T follicular helper cell (primary cell): ENCODE data around the gene RAB1B.
"Not testable (repeated sequence)": the region's sequence is repeated elsewhere in the genome, so short reads cannot be mapped to it uniquely, and the experiment has no call there.

ENCODE experiments used
- DNase-seq: peaks from one replicate; pipeline ENCODE4 v3.0.0-alpha.2; 2020; ENCODE audit warnings: low read depth

Gene RAB1B

DNA sequence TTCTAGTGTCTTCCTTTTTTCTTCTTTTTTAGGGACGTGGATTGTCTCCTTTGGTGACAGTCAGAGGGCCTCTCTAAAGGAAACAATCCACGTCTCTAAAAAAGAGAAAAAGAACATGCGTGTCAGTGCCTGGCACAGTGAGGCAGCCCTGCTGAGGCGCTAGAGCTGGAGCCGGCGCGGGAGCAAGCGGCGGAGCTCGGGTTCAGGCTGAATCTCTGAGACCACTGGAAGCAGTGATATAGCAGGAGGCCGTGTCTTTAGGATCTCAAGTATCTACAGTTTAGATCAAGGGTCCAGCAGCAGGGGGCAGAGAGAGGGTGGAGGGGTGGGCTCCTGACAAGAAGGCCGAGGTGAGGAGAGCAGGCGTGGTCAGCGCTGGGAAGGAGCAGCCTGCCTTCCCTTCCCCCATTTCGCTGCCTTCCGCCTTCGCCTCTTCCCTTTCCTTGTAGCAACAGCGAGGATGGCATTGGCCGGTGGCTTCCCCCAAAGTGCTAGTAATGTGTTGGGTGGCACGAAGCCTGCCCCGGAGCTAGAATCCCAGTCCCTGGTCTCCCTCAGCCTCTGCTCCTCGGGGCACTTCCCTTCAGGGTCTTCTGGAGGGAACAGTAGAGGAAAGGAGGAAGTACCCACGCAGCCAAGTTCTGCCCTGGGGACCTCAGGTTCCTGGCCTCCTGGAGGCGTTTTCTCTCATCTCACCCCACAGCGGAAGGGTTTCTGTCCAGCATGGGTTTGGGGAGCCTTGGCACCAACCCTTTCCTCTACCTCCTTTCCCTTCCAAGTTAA is 28.2 kb upstream of the RAB1B start:
- no peak for DNase-seq

DNA sequence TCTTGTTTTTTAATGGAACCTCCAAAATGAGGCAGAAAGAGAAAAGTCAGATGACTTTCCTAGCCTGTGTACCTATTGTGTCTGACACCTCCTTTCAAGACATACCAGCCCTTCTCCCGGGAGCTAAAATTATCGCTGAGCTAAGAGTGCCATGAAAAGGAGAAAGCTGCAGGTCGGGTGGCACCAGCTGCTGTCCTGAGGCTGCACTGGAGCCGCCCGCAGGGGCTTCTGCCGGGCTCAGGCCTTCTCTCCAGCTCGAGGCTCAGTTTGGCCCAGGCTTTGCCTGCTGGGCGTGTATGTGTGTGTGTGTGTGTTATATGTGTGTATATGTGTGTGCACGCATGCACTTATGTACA is 27.7 kb upstream of the RAB1B start:
- no peak for DNase-seq

DNA sequence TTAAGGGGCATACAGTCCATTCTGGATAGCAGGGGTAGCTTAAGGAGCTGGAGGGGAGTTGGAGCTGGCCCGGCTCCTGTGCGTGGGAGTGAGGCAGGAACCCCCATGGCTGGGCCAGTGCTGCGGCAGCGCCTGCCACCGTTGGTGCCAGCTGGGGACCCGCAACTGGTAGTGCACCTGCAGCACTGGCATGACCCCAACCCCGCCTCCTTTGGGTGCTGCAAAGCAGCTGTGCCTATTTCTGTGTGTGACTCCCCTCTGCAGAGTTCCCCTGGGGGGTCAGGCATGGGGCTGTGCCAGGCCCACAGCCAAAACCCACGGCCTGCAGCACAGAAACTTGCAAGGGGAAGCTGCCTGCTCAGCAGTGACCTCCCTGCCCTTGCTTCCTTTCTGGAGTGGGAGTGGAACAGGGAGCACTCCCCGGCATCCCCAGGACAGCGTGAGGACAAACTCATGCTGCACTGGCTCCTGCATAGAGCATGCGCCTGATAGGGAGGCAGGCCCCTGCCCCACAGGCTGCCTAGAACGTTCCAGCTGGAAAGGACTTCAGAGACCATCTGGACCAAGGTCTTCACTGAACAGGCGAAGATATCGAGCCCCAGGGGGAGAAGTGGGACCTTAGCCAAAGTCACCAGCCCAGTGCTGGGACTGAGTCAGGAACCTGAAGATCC is 26.2 kb upstream of the RAB1B start:
- DNase-seq = no peak

DNA sequence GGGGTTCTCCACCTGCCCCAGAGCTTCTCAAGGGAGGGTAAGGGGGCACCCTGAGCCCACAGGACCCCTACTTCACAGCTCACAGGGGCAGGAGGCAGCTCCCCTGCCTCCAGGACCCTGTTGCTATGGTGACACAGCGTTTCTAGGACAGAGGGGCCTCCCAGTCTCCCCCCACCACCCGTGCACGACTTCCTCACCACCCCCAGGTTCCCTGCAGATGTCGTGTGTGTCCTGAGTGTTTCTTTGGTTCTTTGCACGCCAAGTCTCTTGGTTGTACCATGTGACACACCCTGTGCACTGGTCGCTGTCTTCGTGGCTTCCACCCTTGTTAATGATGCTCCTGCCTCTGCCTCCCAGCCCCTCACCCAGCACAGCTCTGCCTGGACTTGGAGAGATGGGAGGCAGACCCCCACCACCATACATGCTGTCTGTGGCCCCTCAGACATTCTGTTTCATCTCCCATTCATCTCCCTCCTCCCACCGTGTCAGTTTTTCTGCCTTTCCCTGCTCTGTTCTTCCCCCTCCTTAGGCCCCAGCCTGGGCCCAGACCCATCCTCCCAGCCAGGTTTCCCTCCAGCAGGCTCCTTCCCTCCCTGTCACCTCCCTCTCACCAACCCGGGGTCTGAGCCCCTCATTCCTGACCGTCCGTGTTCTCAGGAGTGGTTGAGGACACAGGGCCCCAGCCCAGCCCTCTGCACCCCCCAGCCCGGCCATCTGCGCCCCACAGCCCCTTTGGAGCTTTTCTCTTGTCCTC is 24.5 kb upstream of the RAB1B start:
- no peak for DNase-seq

DNA sequence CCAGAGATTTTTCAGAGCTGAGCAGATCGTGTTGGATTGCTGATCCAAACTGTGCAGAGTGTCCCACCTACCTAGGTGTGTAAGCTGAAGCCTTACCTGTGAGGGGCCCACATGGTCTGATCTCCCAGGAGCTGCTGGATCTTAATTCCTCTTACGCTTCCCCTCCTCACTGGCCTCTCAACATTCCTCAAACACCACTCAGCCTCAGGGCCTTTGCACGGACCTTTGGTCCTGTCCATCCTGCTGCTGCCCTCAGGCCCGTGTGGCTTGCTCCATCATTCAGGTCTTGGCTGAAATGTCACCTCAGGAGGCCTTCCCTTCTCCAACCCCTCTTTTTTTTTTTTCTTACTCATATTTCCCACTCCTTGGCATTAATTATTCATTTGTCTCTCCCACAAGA is 21.1 kb upstream of the RAB1B start:
- DNase-seq = no peak

DNA sequence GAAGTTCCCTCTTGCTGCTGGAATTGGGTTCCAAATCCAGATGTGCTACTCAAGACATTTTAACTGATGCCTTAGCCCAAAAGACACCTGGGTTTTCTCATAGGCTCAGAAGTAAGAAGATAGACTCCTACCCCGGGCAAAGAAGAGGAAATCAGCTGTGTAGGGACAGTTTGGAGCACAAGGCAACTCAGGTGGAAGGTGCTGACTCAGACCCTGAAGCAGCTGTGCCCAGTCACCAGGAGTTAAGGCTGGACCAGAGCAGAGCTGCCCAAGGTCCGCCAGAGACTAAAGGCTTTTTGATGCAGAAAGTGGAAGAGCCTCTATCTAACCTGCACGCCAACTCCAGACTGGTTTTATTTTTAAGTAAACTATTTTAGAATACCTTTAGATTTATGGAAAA is 20.6 kb upstream of the RAB1B start:
- DNase-seq = no peak

DNA sequence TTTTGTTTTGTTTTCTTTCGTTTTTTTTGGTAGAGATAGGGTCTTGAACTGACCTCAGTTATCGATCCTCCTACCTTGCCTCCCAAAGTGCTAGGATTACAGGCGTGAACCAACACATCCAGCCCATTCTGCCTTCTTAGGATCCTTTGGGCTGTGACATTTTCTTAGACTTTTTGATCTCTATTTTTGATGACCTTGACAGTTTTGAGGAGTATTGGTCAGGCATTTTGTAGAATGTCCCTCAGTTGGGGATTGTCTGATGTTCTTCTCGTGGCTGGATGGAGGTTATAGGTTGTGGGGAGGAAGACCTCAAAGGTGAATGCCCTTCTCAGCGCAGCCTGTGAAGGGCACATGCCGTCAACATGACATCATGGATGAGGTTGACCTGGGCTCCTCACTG is 19.5 kb upstream of the RAB1B start:
- DNase-seq = no peak

DNA sequence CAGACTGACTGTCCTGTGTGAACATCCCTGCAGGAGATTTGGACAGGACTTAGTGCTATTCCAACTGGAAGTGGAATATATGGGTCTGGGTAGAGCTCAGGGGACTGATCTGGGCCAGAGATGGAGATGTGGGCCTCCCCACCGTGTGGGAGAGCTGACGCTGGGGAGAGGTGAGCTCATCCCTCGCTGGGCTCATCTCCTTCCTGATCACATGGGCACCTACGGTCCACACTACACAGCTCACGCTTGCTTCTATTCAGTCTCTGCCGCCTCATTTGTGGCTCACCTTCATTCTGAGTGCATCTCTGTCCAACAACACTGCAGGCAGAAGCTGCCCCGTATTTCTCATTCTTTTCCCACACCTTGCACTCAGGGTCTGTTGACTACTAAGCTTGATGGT is 16.6 kb upstream of the RAB1B start:
- DNase-seq = no peak

DNA sequence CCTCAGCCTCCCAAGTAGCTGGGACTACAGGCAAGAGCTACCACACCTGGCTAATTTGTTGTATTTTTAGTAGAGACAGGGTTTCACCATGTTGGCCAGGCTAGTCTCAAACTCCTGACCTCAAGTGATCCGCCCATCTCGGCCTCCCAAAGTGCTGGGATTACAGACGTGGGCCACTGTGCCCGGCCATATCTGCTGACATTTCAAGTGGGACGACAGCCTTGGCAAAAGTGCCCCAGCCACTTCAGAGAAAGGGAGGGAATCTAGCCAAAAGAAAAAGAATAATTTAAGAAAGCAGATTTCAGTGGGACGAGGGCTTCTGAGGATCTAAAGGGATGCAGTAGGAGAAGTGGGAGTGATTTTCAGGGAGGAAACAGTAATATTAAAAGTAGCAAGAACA is 15.4 kb upstream of the RAB1B start:
- not testable (repeated sequence) for DNase-seq

DNA sequence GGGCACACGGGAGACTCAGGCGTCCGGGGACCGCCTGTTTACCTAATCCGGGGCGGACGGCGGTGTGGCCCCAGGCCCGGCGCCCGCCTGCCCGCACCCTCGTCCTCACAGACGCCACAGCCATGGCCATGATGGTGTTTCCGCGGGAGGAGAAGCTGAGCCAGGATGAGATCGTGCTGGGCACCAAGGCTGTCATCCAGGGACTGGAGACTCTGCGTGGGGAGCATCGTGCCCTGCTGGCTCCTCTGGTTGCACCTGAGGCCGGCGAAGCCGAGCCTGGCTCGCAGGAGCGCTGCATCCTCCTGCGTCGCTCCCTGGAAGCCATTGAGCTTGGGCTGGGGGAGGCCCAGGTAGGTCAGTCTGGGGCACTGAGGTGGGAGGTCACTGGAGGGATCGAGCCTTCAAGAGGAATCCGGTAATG is 10.0 kb upstream of the RAB1B start:
- DNase-seq = no peak

DNA sequence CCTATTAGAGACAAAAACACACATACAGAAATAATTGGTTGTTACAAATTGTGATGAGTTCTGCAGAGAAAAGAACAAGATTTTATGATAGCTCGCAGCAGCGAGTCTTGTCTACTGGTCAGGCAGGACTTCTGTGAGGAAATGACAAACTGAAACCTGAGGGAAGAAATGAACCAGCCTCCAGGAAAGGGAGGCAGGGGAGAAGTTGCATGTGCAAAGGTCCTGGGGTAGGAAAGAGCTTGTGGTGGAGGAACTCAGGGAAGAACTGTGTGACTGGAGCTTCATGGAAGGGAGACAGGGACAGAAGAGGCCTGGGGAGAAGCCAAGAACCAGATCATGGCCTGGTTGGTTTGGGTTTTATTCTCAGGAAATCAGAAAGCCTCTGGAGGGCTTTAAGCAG is 9.2 kb upstream of the RAB1B start:
- DNase-seq = no peak

DNA sequence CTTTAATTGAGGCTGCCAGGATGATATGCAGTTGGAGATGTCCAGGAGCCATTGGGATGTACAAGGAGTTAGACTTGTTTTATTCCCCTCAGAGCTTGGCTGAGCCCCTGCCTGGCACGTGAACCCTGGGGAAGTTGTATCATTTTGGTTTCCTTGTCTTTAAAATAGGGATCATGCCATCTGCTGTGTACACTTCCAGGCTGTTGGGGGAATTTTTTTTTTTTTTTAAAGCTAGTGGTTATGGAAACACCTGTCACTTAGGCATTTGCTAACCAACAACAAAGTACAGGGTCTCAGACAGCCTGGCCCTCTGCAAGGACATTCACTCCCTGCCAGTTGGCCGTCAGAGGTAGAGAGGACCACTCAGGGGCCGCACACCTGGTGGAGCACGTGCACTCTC is 8.5 kb upstream of the RAB1B start:
- DNase-seq = no peak

DNA sequence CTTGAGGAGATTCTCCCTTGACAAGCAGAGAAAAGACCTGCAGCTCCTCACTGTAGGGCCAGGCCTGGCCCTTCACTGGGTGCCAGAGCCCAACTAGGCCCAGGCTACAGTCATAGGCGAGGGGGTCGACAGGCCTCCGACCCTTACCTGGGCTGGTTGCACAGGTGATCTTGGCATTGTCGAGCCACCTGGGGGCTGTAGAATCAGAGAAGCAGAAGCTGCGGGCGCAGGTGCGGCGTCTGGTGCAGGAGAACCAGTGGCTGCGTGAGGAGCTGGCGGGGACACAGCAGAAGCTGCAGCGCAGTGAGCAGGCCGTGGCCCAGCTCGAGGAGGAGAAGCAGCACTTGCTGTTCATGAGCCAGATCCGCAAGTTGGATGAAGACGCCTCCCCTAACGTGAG is 6.9 kb upstream of the RAB1B start:
- no peak for DNase-seq

DNA sequence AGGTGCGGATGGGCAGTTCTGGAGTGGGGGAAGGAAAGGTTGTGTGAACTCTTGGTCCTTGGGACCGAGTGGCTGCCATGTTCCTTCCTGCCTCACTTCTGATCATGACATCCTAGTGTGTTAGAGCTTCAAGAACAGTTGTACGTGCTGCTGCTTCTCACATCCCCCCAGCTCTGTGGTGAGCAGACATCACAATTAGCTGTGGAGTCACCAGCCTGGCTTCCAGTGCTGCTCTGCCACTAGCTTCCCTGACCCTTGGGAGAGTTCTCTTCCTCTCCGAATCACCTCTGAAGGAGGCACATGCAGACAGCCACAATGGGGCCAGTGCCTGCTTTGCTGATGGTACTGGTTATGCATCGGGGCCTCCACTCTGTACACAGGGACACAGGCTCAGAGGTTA is 6.2 kb upstream of the RAB1B start:
- no peak for DNase-seq

DNA sequence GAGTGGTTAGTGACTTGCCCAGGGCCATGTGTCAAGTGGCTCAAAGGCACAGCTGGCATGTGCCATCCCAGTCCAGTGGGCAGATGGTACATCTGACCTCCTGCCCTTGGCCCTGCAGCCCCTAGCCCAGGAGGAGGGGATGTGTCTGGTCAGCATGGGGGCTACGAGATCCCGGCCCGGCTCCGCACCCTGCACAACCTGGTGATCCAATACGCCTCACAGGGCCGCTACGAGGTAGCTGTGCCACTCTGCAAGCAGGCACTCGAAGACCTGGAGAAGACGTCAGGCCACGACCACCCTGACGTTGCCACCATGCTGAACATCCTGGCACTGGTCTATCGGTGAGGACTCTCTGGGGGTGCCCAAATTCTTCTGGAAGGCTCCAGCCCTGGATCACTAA is 5.7 kb upstream of the RAB1B start:
- DNase-seq = no peak

DNA sequence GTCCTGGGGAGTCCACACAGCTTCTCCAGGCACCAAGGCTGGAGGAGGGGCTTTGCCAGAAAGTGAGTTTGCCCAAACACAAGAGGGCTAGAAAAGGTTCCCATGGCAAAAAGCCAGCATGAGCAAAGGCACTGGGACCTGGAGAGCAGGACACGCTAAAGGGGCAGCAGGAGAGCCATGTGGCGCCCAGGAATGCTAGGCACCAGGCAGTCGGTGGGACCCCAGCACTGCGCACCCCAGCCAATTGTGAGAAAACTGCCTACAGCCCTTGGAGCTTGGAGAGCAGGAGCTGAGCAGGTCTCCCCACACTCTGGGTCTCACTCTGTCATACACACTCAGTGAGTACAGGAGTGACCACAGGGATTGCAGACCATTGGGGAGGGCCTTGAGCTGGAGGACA is 5.2 kb upstream of the RAB1B start:
- DNase-seq = no peak

DNA sequence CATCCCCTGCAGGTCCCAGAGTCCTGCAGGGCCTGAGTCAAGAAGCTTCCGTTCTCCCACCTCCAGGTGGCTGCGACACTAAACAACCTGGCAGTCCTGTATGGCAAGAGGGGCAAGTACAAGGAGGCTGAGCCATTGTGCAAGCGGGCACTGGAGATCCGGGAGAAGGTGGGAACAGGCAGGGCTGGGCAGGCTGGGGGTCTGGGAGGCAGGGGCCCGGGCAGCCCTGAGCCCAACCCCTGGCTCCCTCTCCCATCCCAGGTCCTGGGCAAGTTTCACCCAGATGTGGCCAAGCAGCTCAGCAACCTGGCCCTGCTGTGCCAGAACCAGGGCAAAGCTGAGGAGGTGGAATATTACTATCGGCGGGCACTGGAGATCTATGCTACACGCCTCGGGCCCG is 4.7 kb upstream of the RAB1B start:
- DNase-seq = no peak

DNA sequence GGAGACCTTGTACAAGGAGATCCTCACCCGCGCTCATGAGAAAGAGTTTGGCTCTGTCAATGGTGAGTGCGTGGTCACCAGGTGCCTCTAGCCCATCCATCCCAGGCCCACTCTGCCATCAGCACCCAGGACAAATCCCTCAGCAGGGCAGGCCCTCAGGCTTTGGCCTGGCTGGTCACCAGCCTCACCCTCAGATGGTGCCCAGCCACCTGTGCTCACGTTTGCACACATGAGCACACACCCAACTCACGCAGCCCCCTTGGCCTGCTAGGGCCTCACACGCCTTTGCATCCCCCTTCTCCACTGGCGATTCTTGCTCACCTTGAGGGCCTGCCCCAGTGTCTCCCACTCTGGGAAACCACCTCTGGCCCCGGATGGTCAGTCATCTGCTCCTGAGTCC is 4.1 kb upstream of the RAB1B start:
- DNase-seq = no peak

DNA sequence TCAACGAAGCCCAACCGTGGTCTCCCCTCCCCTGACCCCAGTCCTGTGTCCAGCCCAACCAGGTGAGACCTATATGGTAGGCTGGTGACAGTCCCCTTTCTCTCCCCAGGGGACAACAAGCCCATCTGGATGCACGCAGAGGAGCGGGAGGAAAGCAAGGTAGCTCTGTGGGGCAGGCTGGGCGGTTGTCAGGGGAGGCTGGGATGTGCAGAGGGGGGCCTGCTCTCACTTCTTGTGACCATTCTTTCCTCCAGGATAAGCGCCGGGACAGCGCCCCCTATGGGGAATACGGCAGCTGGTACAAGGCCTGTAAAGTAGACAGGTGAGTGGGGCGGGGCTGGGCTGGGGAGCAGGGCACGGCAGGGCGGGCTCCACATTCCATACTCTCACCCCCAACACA is 3.5 kb upstream of the RAB1B start:
- DNase-seq = no peak

DNA sequence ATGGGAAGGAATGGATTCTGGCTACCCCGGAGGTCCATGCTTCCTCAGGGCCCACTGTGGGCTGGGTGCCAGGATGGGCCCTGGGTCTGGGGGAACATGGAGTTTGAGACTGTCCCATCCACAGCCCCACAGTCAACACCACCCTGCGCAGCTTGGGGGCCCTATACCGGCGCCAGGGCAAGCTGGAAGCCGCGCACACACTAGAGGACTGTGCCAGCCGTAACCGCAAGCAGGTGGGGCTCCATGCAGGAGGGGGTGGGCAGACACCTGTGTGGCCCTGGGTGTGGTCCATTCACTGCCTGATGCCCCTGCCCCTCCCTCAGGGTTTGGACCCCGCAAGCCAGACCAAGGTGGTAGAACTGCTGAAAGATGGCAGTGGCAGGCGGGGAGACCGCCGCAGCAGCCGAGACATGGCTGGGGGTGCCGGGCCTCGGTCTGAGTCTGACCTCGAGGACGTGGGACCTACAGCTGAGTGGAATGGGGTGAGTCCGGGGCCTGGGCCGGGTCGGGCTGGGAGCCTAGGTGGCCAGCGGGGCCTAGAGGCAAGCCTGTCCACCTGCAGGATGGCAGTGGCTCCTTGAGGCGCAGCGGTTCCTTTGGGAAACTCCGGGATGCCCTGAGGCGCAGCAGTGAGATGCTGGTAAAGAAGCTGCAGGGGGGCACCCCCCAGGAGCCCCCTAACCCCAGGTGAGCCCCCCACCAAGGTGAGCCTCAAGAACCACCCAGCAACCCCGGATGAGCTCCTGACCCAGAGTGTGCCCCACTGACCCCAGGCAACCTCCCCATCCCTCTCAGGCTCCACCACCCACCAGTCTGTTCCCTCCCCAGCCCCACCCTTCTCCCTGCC is 2.7 kb upstream of the RAB1B start:
- no peak for DNase-seq

DNA sequence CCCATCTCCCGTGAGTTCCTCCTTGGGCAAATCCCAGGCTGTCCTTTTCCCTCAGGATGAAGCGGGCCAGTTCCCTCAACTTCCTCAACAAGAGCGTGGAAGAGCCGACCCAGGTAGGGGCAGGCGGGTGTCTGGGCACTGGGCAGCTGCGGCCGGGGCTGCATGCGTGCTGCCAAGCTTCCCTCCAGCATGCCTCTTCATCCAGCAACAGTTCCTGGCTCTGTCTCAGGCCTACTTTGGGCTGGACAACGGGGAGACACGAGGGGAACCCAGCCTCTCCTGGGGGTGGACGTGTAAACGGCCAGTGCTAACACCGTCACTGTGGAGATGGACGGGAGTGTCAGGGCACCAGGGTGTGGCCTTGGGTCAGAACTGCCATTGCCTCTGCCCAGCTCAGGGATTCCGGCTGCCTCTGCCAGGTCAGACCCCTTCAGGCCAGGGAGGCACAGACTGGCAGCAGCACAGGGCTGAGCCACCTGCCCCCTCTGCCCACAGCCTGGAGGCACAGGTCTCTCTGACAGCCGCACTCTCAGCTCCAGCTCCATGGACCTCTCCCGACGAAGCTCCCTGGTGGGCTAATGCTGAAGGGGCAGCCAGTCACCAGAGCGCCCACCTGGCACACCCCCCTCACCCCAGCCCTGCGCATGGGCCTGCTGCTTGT is 1.9 kb upstream of the RAB1B start:
- no peak for DNase-seq

DNA sequence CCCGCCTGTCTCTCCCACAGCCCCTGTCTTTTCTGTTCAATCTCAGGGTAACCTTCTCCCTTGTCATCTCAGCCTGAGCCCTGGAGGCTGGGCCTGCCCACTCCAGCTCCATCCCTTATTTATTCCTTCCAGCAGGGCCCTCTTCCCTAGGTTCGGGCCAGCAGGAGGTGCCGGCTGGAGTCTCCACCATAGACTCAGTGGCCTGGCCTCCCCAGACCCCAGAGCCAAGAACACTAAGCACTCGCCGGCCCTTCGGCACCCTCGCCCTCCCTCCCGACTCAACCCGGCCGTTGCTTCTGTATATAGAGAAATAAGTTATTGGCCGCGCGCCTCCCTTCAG is 1.4 kb upstream of the RAB1B start:
- DNase-seq = no peak
